Frontal cortex (tissue), 4 donors: ENCODE results near the gene PDLIM5. TPM values are rescaled to one million over a fixed set of nuclear protein-coding genes. Genes with fewer than 3 reads are reported as not detected.
A peak's percentile ranks its signal among the peaks of the same experiment; 100 is the strongest.

Experiments used
- DNase-seq, 2 donors: peaks; one replicate each; pipeline ENCODE4 v3.0.0; 2012; ENCODE audit warnings: low spot score in 2 of 2
- FAIRE-seq: peaks from 2 replicates; lab custom pipeline; 2012; peaks lifted over from hg19 to GRCh38; lab: Jason Lieb, UNC
- total RNA-seq: library from RNA; depleted of rRNA; stranded (reverse); fragments of >200 nt; gene quantifications from one replicate; pipeline ENCODE4 v1.2.3, GENCODE V29; 2014
- donor health status: control.
- donor health status: control.
- donor health status: control.

The PDLIM5 gene
- total RNA-seq, 1 donor from 2014 or later: 20.0 TPM

- DNase-seq: no peak
These were observed 31.8 kb upstream of the PDLIM5 start for GRCh38 chr4:94419956-94420355.

GRCh38 chr4:94420356-94420755 is 31.4 kb upstream of the PDLIM5 start:
- no peak for DNase-seq
- FAIRE-seq: no peak

More at GRCh38 chr4:94419956-94420355, 31.8 kb upstream of the PDLIM5 start:
- FAIRE-seq: no peak

- FAIRE-seq: no peak
These were observed 25.0 kb upstream of the PDLIM5 start for GRCh38 chr4:94426783-94427182.

GRCh38 chr4:94428884-94429283 is 22.9 kb upstream of the PDLIM5 start:
- no peak for DNase-seq
- FAIRE-seq: no peak

More at GRCh38 chr4:94426783-94427182, 25.0 kb upstream of the PDLIM5 start:
- DNase-seq: no peak

GRCh38 chr4:94430406-94430805 is 21.3 kb upstream of the PDLIM5 start:
- FAIRE-seq (no peak), DNase-seq (no peak)

- no peak for DNase-seq
- no peak for FAIRE-seq
These were observed 20.4 kb upstream of the PDLIM5 start for GRCh38 chr4:94431388-94431787.

GRCh38 chr4:94434505-94434904 is 17.2 kb upstream of the PDLIM5 start:
- FAIRE-seq: no peak
- DNase-seq: no peak

- FAIRE-seq (no peak), DNase-seq (no peak)
These were observed 15.9 kb upstream of the PDLIM5 start for GRCh38 chr4:94435874-94436273.

GRCh38 chr4:94436512-94436911 is 15.2 kb upstream of the PDLIM5 start:
- FAIRE-seq (no peak), DNase-seq (no peak)

- DNase-seq: no peak
- no peak for FAIRE-seq
These were observed 12.1 kb upstream of the PDLIM5 start for GRCh38 chr4:94439606-94440005.

- DNase-seq (no peak), FAIRE-seq (no peak)
These were observed 9.9 kb upstream of the PDLIM5 start for GRCh38 chr4:94441838-94442237.

GRCh38 chr4:94442251-94442650 is 9.5 kb upstream of the PDLIM5 start:
- no peak for FAIRE-seq
- DNase-seq: no peak

- DNase-seq: no peak
- no peak for FAIRE-seq
These were observed 5.4 kb upstream of the PDLIM5 start for GRCh38 chr4:94446386-94446785.

- no peak for FAIRE-seq
These were observed 3.9 kb upstream of the PDLIM5 start for GRCh38 chr4:94447754-94448411.

GRCh38 chr4:94448815-94449375 is 2.8 kb upstream of the PDLIM5 start:
- no peak for DNase-seq
- FAIRE-seq: no peak

More at GRCh38 chr4:94447754-94448411, 3.9 kb upstream of the PDLIM5 start:
- no peak for DNase-seq

- DNase-seq (no peak), FAIRE-seq (no peak)
These were observed 569 bp upstream of the PDLIM5 start for GRCh38 chr4:94451051-94451694.

- DNase-seq: peak in 1 of 2 donors; percentile 22
- FAIRE-seq: no peak
These were observed 982 bp downstream of the PDLIM5 start for GRCh38 chr4:94452476-94453371.

GRCh38 chr4:94453391-94453963 is 1.7 kb downstream of the PDLIM5 start:
- DNase-seq (no peak), FAIRE-seq (no peak)

GRCh38 chr4:94454405-94454804 is 2.7 kb downstream of the PDLIM5 start:
- DNase-seq (no peak), FAIRE-seq (no peak)

GRCh38 chr4:94455081-94455480 is 3.3 kb downstream of the PDLIM5 start:
- FAIRE-seq: no peak

More at GRCh38 chr4:94455081-94455480, 3.3 kb downstream of the PDLIM5 start:
- DNase-seq: no peak
